Motor neuron (in vitro differentiated cells): ENCODE data around the gene PPP4R4. TPM values are rescaled to one million over a fixed set of nuclear protein-coding genes. Genes with fewer than 3 reads are reported as not detected.

Experiments used
- ATAC-seq, 8 experiments: fragments of 200-7000 bp; cut with Tn5 transposase; replicated peaks in 6 of 8; 2 replicates each; pipeline ENCODE4 v1.8.0; 2021; ENCODE audit warnings: mild to moderate bottlenecking in 8 of 8, moderate library complexity in 8 of 8
- H3K27ac ChIP-seq, 2 donors: fragments of 250-450 bp; sonication (Bioruptor Pico); 2 replicates each; pipeline ENCODE4 v1.9.0; 2021; ENCODE audit warnings: antibody characterized with exemption in 2 of 2, mild to moderate bottlenecking in 2 of 2, moderate library complexity in 1 of 2
- H3K4me1 ChIP-seq, 2 donors: fragments of 250-450 bp; sonication (Bioruptor Pico); replicated peaks in 1 of 2; 2 replicates each; pipeline ENCODE4 v1.6.1; 2021; ENCODE audit warnings: antibody characterized with exemption in 2 of 2, mild to moderate bottlenecking in 2 of 2, moderate library complexity in 1 of 2
- H3K4me3 ChIP-seq, 5 donors: fragments of 250-450 bp; sonication (Bioruptor Pico); 2 replicates each; pipeline ENCODE4 v1.9.0; 2021; ENCODE audit warnings: antibody characterized with exemption in 5 of 5, mild to moderate bottlenecking in 5 of 5, moderate library complexity in 4 of 5
- WGBS, 10 experiments: fragments of 450-650 bp; shearing (Covaris generic); methylation state at CpG; one replicate each; pipeline ENCODE4 v1.0.0; 2022; 5-methylcytosine and 5-hydroxymethylcytosine counted together
- in situ Hi-C, 9 experiments: fragments of 400-800 bp; cut with MboI; loops; one replicate each; pipeline ENCODE4 v1.15.0; 2021; ENCODE audit warnings: low sequenced_read_pairs in 9 of 9, low pct_unique_long_range_greater_than_20kb in 2 of 9; ENCODE audit not compliant: unreplicated experiment in 9 of 9
- total RNA-seq, 8 experiments: library from RNA; unstranded; fragments of 300-600 nt; gene quantifications; 2 replicates each; pipeline versions ENCODE4 v1.2.3 to v1.2.4, GENCODE V29; 2022

PPP4R4 gene
- total RNA-seq, 8 experiments from 2014 or later, result 2.1 to 13.8 (median 7.7) TPM

DNA sequence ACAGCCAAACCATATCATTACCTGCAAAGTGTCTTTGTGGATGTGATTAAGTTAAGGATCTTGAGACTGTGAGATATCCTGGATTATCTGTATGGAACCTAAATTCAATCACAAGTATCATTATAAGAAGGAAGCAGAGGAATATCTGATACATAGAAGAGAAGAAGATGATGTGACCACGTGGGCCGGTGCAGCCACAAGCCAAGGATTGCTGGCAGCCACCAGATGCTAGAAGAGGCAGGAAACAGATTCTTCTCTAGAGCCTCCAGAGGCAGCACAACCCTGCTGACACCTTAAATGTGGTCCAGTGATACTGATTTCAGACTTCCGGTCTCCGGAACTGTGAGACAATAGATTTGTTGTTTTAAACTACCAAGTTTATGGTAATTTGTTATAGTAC, 38.6 kb upstream of the PPP4R4 start:
- no peak for ATAC-seq
- no peak overlapping the region for H3K4me3 ChIP-seq
- peaks cover 0 to under 1% of the 10 kb centered on the region in 2 donors for H3K4me1 ChIP-seq
- WGBS, 10 experiments, result 20 to 100% (median 63%) methylated on average over 1 to 4 of the region's 4 CpGs; no CpG with 5 or more reads in 2 of the 10 experiments
- in situ Hi-C loops, result loop anchor here in 1 of 9 experiments (25.0 kb wide), 1 partner anchor 198 kb away; the partner anchor contains the start of gene FAM181A
- no peak overlapping the region for H3K27ac ChIP-seq

GRCh38 chr14:94136575-94137331, 37.4 kb upstream of the PPP4R4 start:
- Histone ChIP-seq H3K4me1 (no peaks in the 10 kb centered on the region), H3K27ac (no peak overlapping the region), H3K4me3 (no peak overlapping the region)
- ATAC-seq, result peak; percentile 81 to 96 (median 92)
- in situ Hi-C loops, result loop anchor here in 1 of 9 experiments (25.0 kb wide), 1 partner anchor 199 kb away; the partner anchor contains the start of gene FAM181A
- 45 to 100% (median 60%) methylated on average over 1 to 11 of the region's 18 CpGs; no CpG with 5 or more reads in 1 of the 10 experiments for WGBS, 10 experiments

DNA sequence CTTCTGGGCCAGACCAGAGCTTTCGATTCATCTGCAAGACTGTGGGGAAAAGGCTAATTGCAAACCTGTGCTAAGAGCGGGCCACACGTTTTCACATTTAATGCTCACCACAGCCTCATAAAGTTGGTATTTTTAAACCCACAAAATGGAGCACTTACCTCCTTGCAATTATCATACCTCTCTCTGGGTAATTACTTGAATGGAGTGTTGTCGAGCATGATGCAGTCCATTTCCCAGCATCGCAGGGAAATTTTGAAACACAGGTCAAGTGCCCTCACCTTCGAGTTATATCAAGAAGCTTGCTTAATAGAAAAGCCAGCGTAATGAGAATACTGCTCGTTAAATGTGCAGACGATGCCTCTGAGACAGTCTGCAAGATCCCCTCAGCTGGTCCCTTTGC, 35.9 kb upstream of the PPP4R4 start:
- H3K27ac ChIP-seq, result no peak overlapping the region
- ATAC-seq, result peak in 1 of 8 experiments; percentile 22
- WGBS, 10 experiments, result 20 to 100% (median 80%) methylated on average over 1 to 8 of the region's 9 CpGs; no CpG with 5 or more reads in 1 of the 10 experiments
- H3K4me3 ChIP-seq, result no peak overlapping the region
- no peaks in the 10 kb centered on the region for H3K4me1 ChIP-seq
- in situ Hi-C loops, result loop anchor here in 1 of 9 experiments (25.0 kb wide), 1 partner anchor 201 kb away; the partner anchor contains the start of gene FAM181A

DNA sequence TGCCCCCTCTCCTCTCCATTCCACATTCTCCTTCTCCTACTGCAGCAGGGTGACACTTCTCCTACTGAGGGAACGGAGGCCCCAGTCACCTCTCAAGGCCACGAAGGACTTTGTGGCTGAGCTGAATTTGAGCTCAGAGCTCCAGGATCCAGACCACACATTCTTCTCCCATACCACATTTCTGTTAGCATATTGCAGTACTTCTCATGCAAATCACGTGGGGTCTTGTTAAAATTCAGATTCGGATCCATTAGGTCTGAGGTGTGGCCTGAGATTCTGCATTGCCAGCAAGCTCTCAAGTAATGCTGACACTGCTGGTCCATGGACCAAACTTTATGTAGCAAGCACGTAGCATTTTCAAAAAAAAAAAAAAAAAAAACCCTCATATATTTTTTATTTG, 35.1 kb upstream of the PPP4R4 start:
- Histone ChIP-seq H3K4me1 (no peaks in the 10 kb centered on the region), H3K4me3 (no peak overlapping the region), H3K27ac (no peak overlapping the region)
- 0 to 67% (median 63%) methylated on average over 1 to 5 of the region's 5 CpGs; no CpG with 5 or more reads in 3 of the 10 experiments for WGBS, 10 experiments
- peak in 3 of 8 experiments; percentile 19 to 69 (median 56) for ATAC-seq
- in situ Hi-C loops, result loop anchor here in 1 of 9 experiments (25.0 kb wide), 1 partner anchor 202 kb away; the partner anchor contains the start of gene FAM181A

DNA sequence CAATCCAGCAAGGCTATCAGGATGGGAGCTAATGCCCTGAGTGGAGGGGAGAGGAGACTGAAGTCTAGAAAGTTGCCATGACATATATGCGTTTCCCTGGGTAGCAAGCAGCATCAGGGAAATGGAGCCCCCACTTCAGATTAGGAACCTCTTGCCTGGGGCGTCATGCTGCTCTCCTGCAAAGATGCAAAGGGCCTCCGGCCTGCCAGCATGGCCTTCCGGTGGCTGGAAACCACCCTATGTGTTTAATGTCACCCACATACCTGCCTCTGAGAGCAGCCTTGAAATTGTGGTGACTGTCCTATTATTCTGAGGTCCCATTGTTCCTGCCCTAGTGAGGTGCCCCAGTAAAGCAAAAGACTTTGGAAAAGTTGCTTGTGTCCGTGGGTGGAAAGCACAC, 34.7 kb upstream of the PPP4R4 start:
- Histone ChIP-seq H3K4me3 (no peak overlapping the region), H3K27ac (no peak overlapping the region), H3K4me1 (peaks cover 0 to under 1% of the 10 kb centered on the region in 2 donors)
- in situ Hi-C loops, result loop anchor here in 1 of 9 experiments (25.0 kb wide), 1 partner anchor 202 kb away; the partner anchor contains the start of gene FAM181A
- ATAC-seq, result no peak
- WGBS, 10 experiments, result 81 to 100% (median 90%) methylated on average over 1 to 3 of the region's 5 CpGs; no CpG with 5 or more reads in 3 of the 10 experiments

DNA sequence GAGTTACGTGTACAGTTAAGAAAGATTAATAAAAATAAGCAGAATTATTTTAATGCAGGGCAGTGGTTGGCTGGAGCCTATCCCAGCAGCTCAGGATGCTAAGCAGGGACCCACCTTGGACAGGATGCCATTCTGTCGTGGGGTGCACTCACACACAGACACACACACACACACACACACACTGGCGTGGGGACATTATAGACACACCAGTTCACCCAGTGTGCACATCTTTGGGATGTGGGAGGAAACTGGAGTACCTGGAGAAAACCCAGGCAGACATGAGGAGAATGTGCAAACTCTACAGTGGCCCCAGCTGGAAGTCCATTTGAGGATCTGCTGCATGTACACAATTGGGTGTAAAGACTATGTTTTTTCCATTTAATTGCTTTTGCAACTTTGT, 31.9 kb upstream of the PPP4R4 start:
- H3K27ac ChIP-seq, result no peak overlapping the region
- in situ Hi-C loops, result loop anchor here in 1 of 9 experiments (25.0 kb wide), 1 partner anchor 205 kb away; the partner anchor contains the start of gene FAM181A
- H3K4me3 ChIP-seq, result no peak overlapping the region
- no peak for ATAC-seq
- H3K4me1 ChIP-seq, result peaks cover 0 to 7% of the 10 kb centered on the region in 2 donors
- WGBS, 10 experiments, result 58 to 100% (median 95%) methylated on average over 1 to 2 of the region's 3 CpGs; no CpG with 5 or more reads in 4 of the 10 experiments

DNA sequence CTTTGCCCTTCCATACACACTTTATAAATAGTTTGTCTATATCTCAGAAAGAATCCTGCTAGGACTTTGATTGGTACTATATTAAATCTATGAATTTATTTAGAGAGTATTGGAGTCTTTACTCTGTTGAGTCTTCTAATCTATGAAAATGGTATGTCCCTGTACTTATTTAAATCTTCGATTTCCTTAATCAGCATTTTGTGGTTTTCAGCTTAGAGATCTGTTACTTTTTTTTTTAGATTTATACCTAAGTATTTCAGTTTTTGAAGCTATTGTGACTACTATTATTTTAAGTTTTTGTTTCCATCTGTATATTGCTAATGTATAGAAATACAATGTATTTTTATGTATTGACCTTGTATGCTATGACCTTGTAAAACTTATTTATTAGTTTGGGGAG, 31.3 kb upstream of the PPP4R4 start:
- Histone ChIP-seq H3K4me3 (no peak overlapping the region), H3K4me1 (peaks cover 0 to 7% of the 10 kb centered on the region in 2 donors), H3K27ac (no peak overlapping the region)
- WGBS, 10 experiments, result 9 to 100% (median 85%) methylated on average over 1 of the region's 1 CpG; no CpG with 5 or more reads in 1 of the 10 experiments
- no peak for ATAC-seq
- in situ Hi-C loops, result loop anchor here in 1 of 9 experiments (25.0 kb wide), 1 partner anchor 206 kb away; the partner anchor contains the start of gene FAM181A

GRCh38 chr14:94143239-94143638, 30.9 kb upstream of the PPP4R4 start:
- no peak for ATAC-seq
- peaks cover 0 to 7% of the 10 kb centered on the region in 2 donors for H3K4me1 ChIP-seq
- WGBS, 10 experiments, result 57 to 75% (median 65%) methylated on average over 1 to 3 of the region's 3 CpGs; no CpG with 5 or more reads in 1 of the 10 experiments
- no peak overlapping the region for H3K27ac ChIP-seq
- in situ Hi-C loops, result loop anchor here in 1 of 9 experiments (25.0 kb wide), 1 partner anchor 206 kb away; the partner anchor contains the start of gene FAM181A
- no peak overlapping the region for H3K4me3 ChIP-seq

GRCh38 chr14:94143711-94144110, 30.4 kb upstream of the PPP4R4 start:
- Histone ChIP-seq H3K4me3 (no peak overlapping the region), H3K27ac (no peak overlapping the region), H3K4me1 (peaks cover 0 to 7% of the 10 kb centered on the region in 2 donors)
- in situ Hi-C loops, result loop anchor here in 1 of 9 experiments (25.0 kb wide), 1 partner anchor 206 kb away; the partner anchor contains the start of gene FAM181A
- WGBS, 10 experiments, result 17 to 100% (median 92%) methylated on average over 1 to 4 of the region's 4 CpGs; no CpG with 5 or more reads in 4 of the 10 experiments
- ATAC-seq, result no peak

DNA sequence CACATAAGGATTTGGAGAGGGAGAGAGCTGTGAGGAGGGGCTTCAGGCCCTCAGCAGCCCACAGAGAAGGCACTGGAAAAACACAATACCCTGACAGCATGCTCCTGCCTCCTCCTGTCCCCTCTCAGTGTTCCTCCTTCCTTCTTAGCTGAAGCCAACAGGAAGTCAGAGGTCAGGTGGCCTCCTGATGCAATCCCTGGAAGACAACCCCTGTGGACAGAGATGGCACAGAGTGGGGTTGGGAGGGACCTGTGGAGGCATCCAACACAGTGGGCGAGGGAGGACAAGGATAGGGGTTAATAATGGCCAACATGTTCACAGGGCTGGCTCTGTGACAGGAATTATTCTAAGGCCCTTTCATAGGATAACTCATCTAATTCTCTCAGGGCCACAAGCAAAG, 29.4 kb upstream of the PPP4R4 start:
- Histone ChIP-seq H3K4me3 (no peak overlapping the region), H3K27ac (no peak overlapping the region), H3K4me1 (peaks cover 0 to 7% of the 10 kb centered on the region in 2 donors)
- ATAC-seq, result peak in 5 of 8 experiments; percentile 19 to 78 (median 36)
- in situ Hi-C loops, result loop anchor here in 1 of 9 experiments (25.0 kb wide), 1 partner anchor 207 kb away; the partner anchor contains the start of gene FAM181A
- WGBS, 10 experiments, result 40 to 100% (median 70%) methylated on average over 1 of the region's 1 CpG; no CpG with 5 or more reads in 6 of the 10 experiments

- Histone ChIP-seq H3K27ac (no peak overlapping the region), H3K4me1 (peaks cover 0 to 7% of the 10 kb centered on the region in 2 donors), H3K4me3 (no peak overlapping the region)
- 40 to 100% (median 64%) methylated on average over 1 to 6 of the region's 6 CpGs for WGBS, 10 experiments
- in situ Hi-C loops, result loop anchor here in 1 of 9 experiments (25.0 kb wide), 1 partner anchor 209 kb away; the partner anchor contains the start of gene FAM181A
- no peak for ATAC-seq
Observed at GRCh38 chr14:94145902-94146527, 28.1 kb upstream of the PPP4R4 start.

GRCh38 chr14:94152676-94153075, 21.4 kb upstream of the PPP4R4 start:
- in situ Hi-C loops, result no loop called here
- no peak for ATAC-seq
- H3K4me3 ChIP-seq, result no peak overlapping the region
- H3K27ac ChIP-seq, result no peak overlapping the region
- H3K4me1 ChIP-seq, result peaks cover 0 to 5% of the 10 kb centered on the region in 2 donors
- 0 to 86% (median 38%) methylated on average over 1 of the region's 1 CpG; no CpG with 5 or more reads in 3 of the 10 experiments for WGBS, 10 experiments
